Measurements from ENCODE around the gene TTYH1.
"Not testable (repeated sequence)": the region's sequence is repeated elsewhere in the genome, so short reads cannot be mapped to it uniquely, and the experiment has no call there.

Gene TTYH1

GRCh38 chr19:54461613-54462012, 46.3 kb downstream of the TTYH1 start:
- DNase-seq = no peak

DNA sequence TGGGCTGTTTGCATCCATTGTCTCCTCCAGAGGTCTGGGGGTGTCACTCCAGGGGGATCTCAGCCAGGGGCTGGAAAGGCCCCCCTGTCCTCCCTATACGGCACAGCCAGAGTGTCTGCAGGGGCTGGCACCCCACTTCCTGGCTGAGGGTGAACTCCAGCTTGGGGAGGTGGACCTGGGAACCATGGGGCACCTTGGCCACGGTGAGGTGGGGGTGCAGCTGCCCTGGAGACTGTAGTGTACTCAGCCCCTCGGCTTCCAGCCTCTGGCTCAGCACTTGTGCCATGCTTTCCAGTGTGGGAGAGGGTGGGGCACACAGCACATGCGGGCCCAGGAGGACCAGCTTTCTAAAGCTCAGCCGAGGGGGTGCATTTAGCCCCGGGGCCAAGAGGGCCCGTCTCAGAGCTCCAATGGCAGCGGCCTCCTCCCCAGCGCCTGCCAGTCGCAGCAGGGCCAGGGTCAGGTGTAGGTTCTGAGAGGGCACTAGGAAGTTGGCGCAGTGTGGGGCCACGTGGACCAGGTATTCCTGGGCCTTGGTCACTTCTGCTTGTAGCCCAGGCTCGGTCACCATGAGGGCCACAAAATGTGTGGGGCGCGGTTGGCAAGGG, 46.9 kb downstream of the TTYH1 start:
- no peak for DNase-seq

- DNase-seq = peak; percentile 37
Measured at GRCh38 chr19:54462655-54463530, 47.6 kb downstream of the TTYH1 start.

DNA sequence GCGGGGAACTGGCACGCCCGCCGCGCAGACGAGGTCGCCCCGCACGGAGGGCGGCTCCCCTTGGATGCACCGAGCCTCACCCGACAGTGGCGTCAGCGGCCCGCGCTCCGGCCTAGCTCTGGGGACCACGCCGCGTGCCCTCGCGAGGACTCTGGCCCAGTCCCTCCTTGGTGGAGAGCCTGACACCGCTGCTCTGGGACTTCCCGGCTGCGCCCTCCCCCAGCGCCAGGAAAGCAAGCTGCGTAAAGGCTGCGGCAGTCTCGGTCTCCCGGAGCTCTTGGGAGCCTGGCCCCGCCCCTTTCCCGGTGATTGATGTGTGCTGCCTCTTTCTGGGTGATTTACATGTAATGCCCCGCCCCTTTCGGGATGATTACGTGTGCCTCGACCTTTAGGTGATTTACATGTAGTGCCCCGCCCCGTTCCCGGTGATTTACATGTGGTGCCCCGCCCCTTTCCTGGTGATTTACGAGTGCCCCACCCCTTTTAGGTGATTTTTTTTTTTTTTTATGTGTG, 48.3 kb downstream of the TTYH1 start, which contains the start of gene LENG9:
TSS of gene LENG9 (minus strand) at position 248 of the 513 bp plus-strand sequence. CDS start 252 bp downstream, outside the sequence.
- DNase-seq = peak; percentile 89

DNA sequence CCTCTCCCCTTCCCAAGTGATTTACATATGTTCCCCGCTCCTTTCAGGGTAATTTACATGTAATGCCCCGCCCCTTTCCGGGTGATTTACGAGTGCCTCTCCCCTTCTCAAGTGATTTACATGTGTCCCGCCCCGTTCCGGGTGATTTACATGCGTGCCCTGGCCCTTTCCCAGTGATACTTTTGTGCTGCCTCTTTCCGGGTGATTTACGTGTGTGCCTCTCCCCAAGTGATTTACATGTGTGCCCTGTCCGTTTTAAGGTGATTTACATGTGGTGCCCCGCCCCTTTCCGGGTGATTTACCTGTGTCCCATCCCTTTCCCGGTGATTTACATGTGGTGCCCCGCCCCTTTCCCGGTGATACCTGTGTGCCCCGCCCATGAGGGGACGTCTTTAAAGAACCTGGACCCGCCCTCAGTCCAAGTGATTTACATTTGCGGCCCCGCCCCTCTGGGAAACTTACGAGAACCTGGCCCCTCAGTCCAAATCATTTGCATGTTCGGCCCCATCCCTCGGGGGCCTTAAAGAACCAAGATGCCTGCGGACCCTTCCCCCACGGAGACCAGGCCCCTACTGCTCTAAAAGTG, 48.9 kb downstream of the TTYH1 start:
- DNase-seq = peak; percentile 86

DNA sequence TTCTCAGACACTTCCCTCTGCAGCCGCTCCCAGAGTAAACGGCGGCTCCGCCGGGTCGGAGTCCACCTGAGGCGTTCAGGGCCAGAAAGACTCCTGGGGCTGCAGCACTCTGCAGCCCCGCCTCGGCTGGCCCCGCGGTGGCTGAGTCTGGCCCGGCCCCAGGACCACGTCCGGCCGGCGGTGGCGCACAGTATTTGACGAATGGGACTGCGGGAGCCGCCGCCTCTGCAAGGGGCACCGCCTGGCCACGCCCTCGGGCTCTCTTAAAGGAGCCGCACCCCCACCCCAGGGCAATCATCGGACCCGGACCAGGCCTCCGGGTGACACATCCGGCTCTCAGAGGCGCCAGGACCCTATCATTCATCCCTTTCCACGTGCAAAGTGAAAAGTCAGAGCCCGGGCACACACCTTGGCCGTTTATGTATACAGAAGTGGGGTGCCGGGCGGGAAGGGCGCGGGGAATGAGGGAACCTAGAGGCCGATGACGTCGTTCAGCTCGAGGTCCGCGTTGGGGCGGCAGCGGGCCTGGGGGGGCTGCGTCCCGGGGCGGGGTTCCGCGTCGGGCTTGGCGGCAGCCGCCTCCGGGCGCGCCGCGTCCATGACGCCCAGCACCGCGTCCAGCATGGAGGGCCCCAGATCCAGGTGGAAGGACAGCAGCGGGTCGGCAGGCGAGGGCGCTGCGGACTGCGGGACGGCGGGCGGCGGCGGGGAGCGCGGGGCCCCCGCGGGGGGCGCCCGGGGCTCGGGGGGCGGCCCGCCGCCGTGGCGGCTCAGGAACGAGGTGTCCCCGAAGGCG, 49.6 kb downstream of the TTYH1 start:
- DNase-seq = peak; percentile 52

DNA sequence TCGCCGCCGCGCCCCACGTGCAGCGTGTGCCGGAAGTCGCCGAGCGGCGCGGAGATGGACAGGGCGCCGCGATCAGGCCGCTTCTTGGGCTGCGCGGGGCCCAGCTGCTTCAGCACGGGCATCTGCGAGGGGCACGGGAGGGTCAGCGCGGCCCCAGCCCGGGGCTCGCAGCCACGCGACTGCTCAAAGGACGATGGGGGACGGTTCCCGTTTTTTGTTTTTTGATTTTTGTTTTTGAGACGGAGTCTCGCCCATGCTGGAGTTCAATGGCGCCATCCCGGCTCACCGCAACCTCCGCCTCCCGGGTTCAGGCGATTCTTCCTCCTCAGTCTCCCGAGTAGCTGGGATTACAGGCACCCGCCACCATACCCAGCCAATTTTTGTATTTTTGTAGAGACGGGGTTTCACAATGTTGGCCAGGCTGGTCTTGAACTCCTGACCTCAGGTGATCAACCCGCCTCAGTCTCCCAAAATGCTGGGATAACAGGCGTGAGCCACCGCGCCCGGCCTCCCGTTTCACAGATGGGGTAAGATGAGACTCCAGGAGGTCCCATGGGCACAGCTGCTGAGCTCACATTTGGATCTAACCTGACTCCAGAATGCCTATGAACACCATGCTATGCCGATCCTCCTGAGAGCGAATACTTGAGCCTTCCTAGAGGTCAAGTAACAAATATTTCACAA, 50.3 kb downstream of the TTYH1 start:
- DNase-seq = no peak

DNA sequence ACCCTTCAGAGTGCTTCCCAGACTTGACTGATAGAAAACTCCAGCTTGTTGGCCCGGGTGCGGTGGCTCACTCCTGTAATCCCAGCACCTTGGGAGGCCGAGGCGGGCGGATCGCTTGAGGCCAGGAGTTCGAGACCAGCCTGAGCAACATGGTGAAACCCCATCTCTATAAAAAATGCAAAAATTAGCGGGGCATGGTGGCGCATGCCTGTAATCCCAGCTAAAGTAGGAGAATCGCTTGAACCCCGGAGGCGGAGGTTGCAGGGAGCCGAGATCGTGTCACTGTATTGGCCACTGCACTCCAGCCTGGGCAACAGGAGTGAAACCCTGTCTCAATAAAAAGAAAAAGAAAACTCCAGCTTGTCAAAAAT, 50.8 kb downstream of the TTYH1 start:
- DNase-seq = not testable (repeated sequence)

GRCh38 chr19:54469496-54469934, 54.3 kb downstream of the TTYH1 start:
- no peak for DNase-seq

DNA sequence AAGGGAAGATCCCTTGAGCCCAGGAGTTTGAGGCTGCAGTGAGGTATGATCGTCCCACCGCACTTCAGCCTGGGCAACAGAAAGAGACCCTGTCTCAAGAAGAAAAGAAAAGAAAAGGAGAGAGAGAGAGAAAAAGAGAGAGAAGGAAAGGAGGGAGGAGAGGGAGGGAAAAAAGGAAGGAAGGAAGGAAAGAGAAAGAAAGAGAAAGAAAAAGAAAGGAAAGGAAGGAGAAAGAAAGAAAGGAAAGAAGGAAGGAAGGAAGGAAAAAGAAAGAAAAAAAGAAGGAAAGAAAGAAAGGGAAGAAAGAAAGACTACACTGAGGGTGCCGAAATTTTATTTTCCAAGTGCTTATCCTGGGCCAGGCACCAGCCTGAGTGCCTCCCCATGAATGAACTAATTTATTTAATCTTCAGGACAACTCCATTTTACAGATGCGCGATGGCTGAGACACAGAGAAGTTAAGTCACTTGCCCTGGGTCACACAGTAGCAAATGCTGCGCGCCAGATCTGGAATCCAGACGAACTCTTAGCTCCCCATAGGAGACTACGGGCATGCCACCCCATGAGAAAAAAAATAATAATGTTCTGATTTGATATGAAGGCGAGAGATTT, 55.1 kb downstream of the TTYH1 start:
- DNase-seq = no peak

DNA sequence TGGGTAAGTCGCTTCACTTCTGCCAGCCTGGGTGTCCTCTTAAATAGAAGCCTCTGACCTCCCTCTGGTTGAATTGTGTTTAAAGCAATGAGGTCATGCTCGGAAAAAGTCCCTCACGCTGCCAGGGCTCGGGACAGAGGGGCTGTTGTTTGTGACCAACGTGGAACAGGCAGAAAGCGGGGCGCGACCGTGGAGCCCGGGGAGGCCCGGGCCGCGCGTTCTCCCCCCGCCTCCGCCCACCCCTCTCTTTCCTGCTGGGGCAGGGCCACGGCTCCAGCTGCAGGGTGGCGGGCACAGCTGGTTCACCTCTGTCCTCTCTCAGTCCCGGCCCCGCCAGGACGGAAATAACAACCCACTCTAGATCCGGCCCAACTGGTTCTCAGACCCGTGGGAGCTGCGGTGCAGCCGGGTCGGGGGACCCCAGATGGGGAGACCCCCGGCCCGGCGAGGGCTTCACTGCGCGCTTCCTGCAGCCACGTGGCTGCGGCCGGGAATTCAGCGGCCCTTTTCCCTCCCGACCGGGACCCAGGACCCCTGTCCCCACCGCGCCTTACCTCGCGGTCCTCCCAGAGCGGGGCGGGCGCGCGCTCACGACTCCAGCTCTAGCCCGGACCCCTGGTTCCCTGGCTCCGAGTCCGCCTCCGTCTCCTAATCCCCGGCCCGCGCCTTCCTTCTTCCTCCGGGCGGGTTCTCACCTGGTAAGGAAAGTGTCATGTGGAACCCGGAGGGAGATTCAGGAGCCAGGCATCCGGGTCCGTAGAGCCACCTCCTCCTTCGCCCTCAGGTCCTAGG, 55.9 kb downstream of the TTYH1 start:
- no peak for DNase-seq

DNA sequence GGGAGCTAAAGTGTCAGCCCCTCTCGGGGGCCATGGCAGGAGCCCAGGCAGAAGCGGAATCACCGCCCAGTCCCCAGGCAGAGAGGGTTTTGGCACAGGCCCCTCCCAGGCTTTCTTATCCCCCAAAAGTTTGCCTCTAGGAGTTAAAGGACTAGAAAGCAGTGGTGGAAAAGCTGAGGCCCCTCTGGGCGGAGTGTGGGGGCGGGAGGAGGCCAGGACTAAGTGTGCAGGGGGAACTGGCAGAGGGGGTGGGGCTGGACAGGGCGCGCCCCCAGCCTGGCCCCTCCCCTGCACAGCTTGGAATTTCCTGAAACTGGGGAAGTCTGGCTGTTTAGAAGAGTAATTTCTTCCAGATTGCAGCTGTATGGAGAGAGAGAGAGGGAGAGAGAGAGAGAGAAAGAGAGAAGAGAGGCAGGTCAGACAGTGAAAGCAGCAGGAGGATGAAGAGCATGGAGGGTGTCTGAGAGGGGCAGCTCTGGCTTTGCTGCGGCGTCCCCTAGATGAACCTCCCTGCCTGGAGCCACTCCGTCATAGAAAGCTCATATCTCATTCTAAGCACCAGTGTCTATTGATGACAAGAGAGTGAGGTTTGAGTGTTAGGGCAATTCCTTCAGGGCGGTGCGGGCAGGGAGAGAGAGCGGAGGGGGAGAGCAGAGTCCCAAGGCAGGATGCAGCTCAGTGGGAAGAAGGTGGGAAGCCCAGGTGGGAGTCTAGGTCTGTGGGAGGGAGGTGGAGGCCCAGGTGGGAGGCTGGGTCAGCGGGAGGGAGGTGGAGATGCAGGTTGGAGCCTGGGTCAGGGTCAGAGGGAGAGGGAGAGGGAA, 58.0 kb downstream of the TTYH1 start, which contains the start of gene CDC42EP5:
TSS of gene CDC42EP5 (minus strand) at position 226 of the 821 bp plus-strand sequence. CDS start 7,749 bp downstream, outside the sequence.
- DNase-seq = no peak

GRCh38 chr19:54473892-54474372, 58.7 kb downstream of the TTYH1 start:
- no peak for DNase-seq

- no peak for DNase-seq
Measured at GRCh38 chr19:54475706-54476105, 60.4 kb downstream of the TTYH1 start.

- no peak for DNase-seq
Measured at GRCh38 chr19:54477650-54478049, 62.4 kb downstream of the TTYH1 start.

DNA sequence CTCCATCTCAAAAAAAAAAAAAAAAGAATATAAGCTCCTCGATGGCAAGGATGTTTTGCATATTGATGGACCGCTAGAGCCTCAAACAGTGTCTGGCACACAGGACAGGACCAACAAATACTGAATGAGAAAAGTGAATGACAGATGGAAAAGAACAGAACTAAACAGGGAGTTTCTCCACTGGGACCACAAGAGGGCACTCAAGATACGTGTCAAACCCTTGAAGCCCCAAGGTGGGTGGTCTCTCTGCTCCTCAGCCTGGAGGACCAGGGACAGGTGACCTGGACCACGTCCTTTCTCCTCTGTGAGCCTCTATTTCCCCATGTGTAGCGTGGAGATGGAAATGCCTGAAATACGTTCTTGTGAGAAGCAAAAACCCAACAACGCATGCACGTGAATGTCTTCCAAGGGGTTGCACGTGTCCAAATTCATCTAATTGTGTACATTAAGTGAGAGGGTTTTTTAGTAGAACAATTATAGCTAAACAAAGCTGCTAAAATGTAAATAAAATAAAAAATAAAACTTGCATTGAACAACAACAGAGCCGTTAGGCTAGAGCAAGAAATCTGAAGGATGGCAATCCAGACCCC, 63.5 kb downstream of the TTYH1 start:
- no peak for DNase-seq

DNA sequence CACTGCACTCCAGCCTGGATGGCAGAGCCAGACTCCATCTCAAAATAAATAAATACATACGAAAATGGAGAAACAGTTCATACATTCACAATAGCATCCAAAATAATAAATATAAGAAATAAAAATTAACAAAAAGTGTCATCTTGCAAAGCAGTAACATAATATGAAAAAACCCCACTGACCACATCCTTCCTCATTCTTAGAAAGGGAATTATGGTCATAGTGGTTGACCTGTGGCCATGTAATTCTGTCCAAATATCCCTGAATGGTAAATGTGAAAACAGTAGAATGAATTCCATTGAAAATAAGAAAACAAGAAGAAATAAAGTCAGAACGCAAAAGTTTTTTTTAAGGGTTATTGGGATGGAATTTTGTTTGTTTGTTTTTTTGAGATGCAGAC, 64.8 kb downstream of the TTYH1 start:
- DNase-seq = no peak

GRCh38 chr19:54481326-54481930, 66.2 kb downstream of the TTYH1 start:
- DNase-seq = no peak

GRCh38 chr19:54482889-54483288, 67.6 kb downstream of the TTYH1 start:
- no peak for DNase-seq
